PFSK-1 (cell line): ENCODE results near the gene FBH1.

Experiments used
- POLR2AphosphoS5 ChIP-seq: IDR thresholded peaks from 2 replicates; pipeline ENCODE4 v1.6.1; 2012; ENCODE audit warnings: low read depth, mild to moderate bottlenecking, control low read depth, low read length, moderate library complexity
- REST ChIP-seq, 2 experiments: IDR thresholded peaks; 2 replicates each; pipeline versions ENCODE4 v1.6.1 to v1.8.0; 2011 to 2012; ENCODE audit warnings: low read depth in 2 of 2, low read length in 2 of 2, control low read depth in 1 of 2, inconsistent platforms in 1 of 2, mild to moderate bottlenecking in 1 of 2, moderate library complexity in 1 of 2; ENCODE audit not compliant: insufficient read depth in 1 of 2
- SIN3A ChIP-seq: IDR thresholded peaks from 2 replicates; pipeline ENCODE4 v1.6.1; 2012; ENCODE audit warnings: mild to moderate bottlenecking, low read length, moderate library complexity, borderline replicate concordance; ENCODE audit not compliant: insufficient read depth
- TAF1 ChIP-seq: IDR thresholded peaks from 2 replicates; pipeline ENCODE4 v1.6.1; 2012; ENCODE audit warnings: low read length, control low read depth, borderline replicate concordance; ENCODE audit not compliant: insufficient read depth

GRCh38 chr10:5944389-5945189 lies 54.5 kb downstream of the FBH1 start:
- TF ChIP-seq POLR2AphosphoS5 (no peak), REST (IDR thresholded peaks at IDR 0.05; ENCODE audit: insufficient read depth in 1 of 2, low read depth in 2 of 2, low read length in 2 of 2) (no peak), TAF1 (no peak), SIN3A (no peak)
